OCI-LY1 (cell line): ENCODE results near the gene HMGCS1.
"Not testable (repeated sequence)": the region's sequence is repeated elsewhere in the genome, so short reads cannot be mapped to it uniquely, and the experiment has no call there.

Source experiments
- H2AFZ ChIP-seq: fragments of 200-600 bp; sonication (generic), shearing (Covaris generic); 2 replicates; pipeline ENCODE4 v1.6.0; 2014; ENCODE audit warnings: antibody characterized with exemption, mild to moderate bottlenecking, low read length
- H3F3A ChIP-seq: fragments of 200-600 bp; sonication (generic), shearing (Covaris generic); 2 replicates; pipeline ENCODE4 v1.6.0; 2014; ENCODE audit warnings: mild to moderate bottlenecking, antibody characterized with exemption, low read length, moderate library complexity; ENCODE audit not compliant: insufficient read depth
- H3K27ac ChIP-seq: fragments of 200-600 bp; sonication (generic); 2 replicates; pipeline ENCODE4 v1.5.1; 2014; ENCODE audit warnings: low read length, mixed run types, mild to moderate bottlenecking, low read depth; ENCODE audit not compliant: poor library complexity, severe bottlenecking
- H3K27me3 ChIP-seq: fragments of 200-600 bp; sonication (generic); 2 replicates; pipeline ENCODE4 v1.6.0; 2014; ENCODE audit warnings: antibody characterized with exemption, mild to moderate bottlenecking, low read length, moderate library complexity; ENCODE audit not compliant: insufficient read depth
- H3K36me3 ChIP-seq: fragments of 200-600 bp; sonication (generic); 2 replicates; pipeline ENCODE4 v1.6.1; 2014; ENCODE audit warnings: mild to moderate bottlenecking, antibody characterized with exemption, low read length, moderate library complexity, mixed read lengths; ENCODE audit not compliant: insufficient read depth
- H3K4me1 ChIP-seq: fragments of 200-600 bp; sonication (generic); 2 replicates; pipeline ENCODE4 v1.5.1; 2014; ENCODE audit warnings: mild to moderate bottlenecking, low read length, moderate library complexity; ENCODE audit not compliant: insufficient read depth, severe bottlenecking
- H3K4me2 ChIP-seq: fragments of 200-600 bp; sonication (generic), shearing (Covaris generic); 2 replicates; pipeline ENCODE4 v1.6.1; 2014; ENCODE audit warnings: low read length
- H3K4me3 ChIP-seq: fragments of 200-600 bp; sonication (generic); 2 replicates; pipeline ENCODE4 v1.5.1; 2014; ENCODE audit warnings: low read length, low read depth, mild to moderate bottlenecking, mixed read lengths; ENCODE audit not compliant: poor library complexity, severe bottlenecking
- H3K79me2 ChIP-seq: fragments of 200-600 bp; shearing (Covaris generic); 2 replicates; pipeline ENCODE4 v1.6.1; 2016; ENCODE audit warnings: mixed run types, low read length, mixed read lengths; ENCODE audit not compliant: insufficient read depth
- H3K9ac ChIP-seq: fragments of 200-600 bp; sonication (generic), shearing (Covaris generic); 2 replicates; pipeline ENCODE4 v1.6.1; 2014; ENCODE audit warnings: mild to moderate bottlenecking, low read length, mixed read lengths
- H3K9me2 ChIP-seq: fragments of 200-600 bp; sonication (generic), shearing (Covaris generic); 2 replicates; pipeline ENCODE4 v1.6.1; 2014; ENCODE audit warnings: low read depth, mild to moderate bottlenecking, low read length, mixed read lengths
- H3K9me3 ChIP-seq: fragments of 200-600 bp; shearing (Covaris generic); 2 replicates; pipeline ENCODE4 v1.6.1; 2014; ENCODE audit warnings: low read length, mixed read lengths
- H4K20me1 ChIP-seq: fragments of 200-600 bp; sonication (generic), shearing (Covaris generic); 2 replicates; pipeline ENCODE4 v1.6.0; 2016; ENCODE audit warnings: mild to moderate bottlenecking, low read length; ENCODE audit not compliant: insufficient read depth
- CTCF ChIP-seq: fragments of 200-600 bp; sonication (generic), shearing (Covaris generic); IDR thresholded peaks from 2 replicates; pipeline ENCODE4 v1.5.1; 2017; ENCODE audit warnings: mild to moderate bottlenecking, antibody characterized with exemption, low read length, moderate library complexity, mixed read lengths
- EZH2 ChIP-seq: fragments of 200-600 bp; sonication (generic), shearing (Covaris generic); IDR thresholded peaks from 2 replicates; pipeline ENCODE4 v1.8.0; 2017; ENCODE audit warnings: borderline replicate concordance, mixed run types, mild to moderate bottlenecking, antibody characterized with exemption, low read length, moderate library complexity, mixed read lengths

Gene HMGCS1

GRCh38 chr5:43309122-43309521, 4.1 kb downstream of the HMGCS1 start:
- no peak overlapping the region for H2AFZ ChIP-seq
- H3K9me3 ChIP-seq, result no peaks in the 10 kb centered on the region
- no peak for TF ChIP-seq EZH2
- TF ChIP-seq CTCF, result no peak
- H3K27me3 ChIP-seq, result no peaks in the 10 kb centered on the region
- H3K79me2 ChIP-seq, result peaks cover 85% of the 10 kb centered on the region
- H4K20me1 ChIP-seq, result 0 out of 2 replicates have a peak, but pooled peaks cover 4% of the 10 kb centered on the region
- peaks cover 73% of the 10 kb centered on the region for H3K4me1 ChIP-seq
- H3K4me2 ChIP-seq, result peak overlapping the region; percentile 91
- peaks cover 73% of the 10 kb centered on the region for H3K36me3 ChIP-seq
- no peaks in the 10 kb centered on the region for H3K9me2 ChIP-seq
- H3K4me3 ChIP-seq, result peak overlapping the region; percentile 21
- no peaks in the 10 kb centered on the region for H3F3A ChIP-seq
- peak overlapping the region; percentile 36 for H3K27ac ChIP-seq
- H3K9ac ChIP-seq, result peak overlapping the region; percentile 14; the same call in 1 of the 2 replicates

GRCh38 chr5:43306954-43307353, 6.3 kb downstream of the HMGCS1 start:
- Histone ChIP-seq H3K27ac (peak overlapping the region; percentile 31), H3K79me2 (peaks cover 95% of the 10 kb centered on the region), H3K4me1 (peaks cover 64% of the 10 kb centered on the region), H3K36me3 (peaks cover 88% of the 10 kb centered on the region)
- not testable (repeated sequence) for H3F3A ChIP-seq, H3K27me3 ChIP-seq, H2AFZ ChIP-seq, H4K20me1 ChIP-seq, H3K4me2 ChIP-seq, H3K9me2 ChIP-seq, H3K4me3 ChIP-seq, H3K9me3 ChIP-seq, H3K9ac ChIP-seq

GRCh38 chr5:43305948-43306565, 7.2 kb downstream of the HMGCS1 start:
- no peaks in the 10 kb centered on the region for H3K9me3 ChIP-seq
- H3K9ac ChIP-seq, result no peak overlapping the region
- H3K27me3 ChIP-seq, result no peaks in the 10 kb centered on the region
- H3F3A ChIP-seq, result no peaks in the 10 kb centered on the region
- H3K9me2 ChIP-seq, result no peaks in the 10 kb centered on the region
- H2AFZ ChIP-seq, result no peak overlapping the region
- peaks cover 55% of the 10 kb centered on the region for H3K4me1 ChIP-seq
- H3K4me2 ChIP-seq, result no peak overlapping the region
- H3K79me2 ChIP-seq, result peaks cover 95% of the 10 kb centered on the region
- peak overlapping the region; percentile 31 for H3K27ac ChIP-seq
- H3K4me3 ChIP-seq, result no peak overlapping the region
- peaks cover 88% of the 10 kb centered on the region for H3K36me3 ChIP-seq
- TF ChIP-seq CTCF (peak; percentile 80), EZH2 (no peak)
- H4K20me1 ChIP-seq, result 0 out of 2 replicates have a peak, but pooled peaks cover 4% of the 10 kb centered on the region

- Histone ChIP-seq H3K36me3 (peaks cover 88% of the 10 kb centered on the region), H3K79me2 (peaks cover 95% of the 10 kb centered on the region), H3K27ac (no peak overlapping the region), H2AFZ (no peak overlapping the region), H3K4me1 (peaks cover 40% of the 10 kb centered on the region), H3K9ac (no peak overlapping the region), H3K4me2 (no peak overlapping the region), H3K9me2 (no peaks in the 10 kb centered on the region), H3K4me3 (no peak overlapping the region), H3F3A (no peaks in the 10 kb centered on the region), H3K9me3 (no peaks in the 10 kb centered on the region), H3K27me3 (no peaks in the 10 kb centered on the region), H4K20me1 (0 out of 2 replicates have a peak, but pooled peaks cover 8% of the 10 kb centered on the region)
- no peak for TF ChIP-seq CTCF
- no peak for TF ChIP-seq EZH2
Measured at GRCh38 chr5:43304525-43304924, 8.7 kb downstream of the HMGCS1 start.
